CD14-positive monocyte (primary cell): ENCODE measurements around the gene MBD5. TPM values are rescaled to one million over a fixed set of nuclear protein-coding genes. Genes with fewer than 3 reads are reported as not detected.

Experiments
- DNase-seq, 3 donors: peaks; one replicate each; pipeline ENCODE4 v3.0.0-alpha.2; 2011 to 2022
- H2AFZ ChIP-seq: 2 replicates; pipeline ENCODE4 v1.6.0; 2012; ENCODE audit warnings: mild to moderate bottlenecking, low read depth, low read length, inconsistent platforms; ENCODE audit not compliant: insufficient read depth, poor library complexity, severe bottlenecking
- H3K27ac ChIP-seq, 2 donors: 1 replicate in 1 of 2; 2 replicates in 1 of 2; pipeline ENCODE4 v1.5.1; 2012 to 2013; ENCODE audit warnings: low read length in 2 of 2, control low read depth in 1 of 2, inconsistent platforms in 1 of 2, low read depth in 1 of 2, mild to moderate bottlenecking in 1 of 2
- H3K27me3 ChIP-seq, 2 donors: one replicate each; pipeline versions ENCODE4 v1.6.0 to v1.6.1; 2011 to 2013; ENCODE audit warnings: low read length in 2 of 2; ENCODE audit not compliant: control insufficient read depth in 2 of 2, insufficient read depth in 2 of 2
- H3K36me3 ChIP-seq, 2 donors: replicated peaks in 1 of 2; 1 replicate in 1 of 2; 2 replicates in 1 of 2; pipeline versions ENCODE4 v1.5.1 to v1.6.1; 2012 to 2013; ENCODE audit warnings: low read length in 2 of 2, control low read depth in 1 of 2, inconsistent platforms in 1 of 2, mild to moderate bottlenecking in 1 of 2; ENCODE audit not compliant: insufficient read depth in 2 of 2, control insufficient read depth in 1 of 2
- H3K4me1 ChIP-seq, 2 donors: 1 replicate in 1 of 2; 2 replicates in 1 of 2; pipeline versions ENCODE4 v1.5.1 to v1.6.1; 2012 to 2013; ENCODE audit warnings: low read length in 2 of 2, control low read depth in 1 of 2, inconsistent platforms in 1 of 2, mild to moderate bottlenecking in 1 of 2, moderate library complexity in 1 of 2; ENCODE audit not compliant: insufficient read depth in 2 of 2, control insufficient read depth in 1 of 2
- H3K4me2 ChIP-seq: replicated peaks from 2 replicates; pipeline ENCODE3; 2012; ENCODE audit warnings: low read length, moderate library complexity, mild to moderate bottlenecking; ENCODE audit not compliant: poor library complexity, severe bottlenecking; ENCODE audit errors: extremely low read depth
- H3K4me3 ChIP-seq, 3 experiments: fragments of 200-600 bp in 1 of 3; sonication (generic) in 1 of 3; replicated peaks in 1 of 3; 1 replicate in 2 of 3; 2 replicates in 1 of 3; pipeline ENCODE4 v1.5.1; 2011 to 2013; ENCODE audit warnings: low read length in 3 of 3, mild to moderate bottlenecking in 3 of 3, control low read depth in 2 of 3, low read depth in 2 of 3, inconsistent platforms in 1 of 3, moderate library complexity in 1 of 3
- H3K79me2 ChIP-seq: 2 replicates; pipeline ENCODE4 v1.6.0; 2012; ENCODE audit warnings: mild to moderate bottlenecking, control low read depth, inconsistent platforms, low read length, moderate library complexity; ENCODE audit not compliant: insufficient read depth
- H3K9ac ChIP-seq: 2 replicates; pipeline ENCODE4 v1.6.0; 2017; ENCODE audit warnings: low read length, mild to moderate bottlenecking; ENCODE audit not compliant: insufficient read depth, poor library complexity, severe bottlenecking
- H3K9me3 ChIP-seq, 2 donors: replicated peaks in 1 of 2; 1 replicate in 1 of 2; 2 replicates in 1 of 2; pipeline versions ENCODE4 v1.5.1 to v1.6.1; 2012 to 2013; ENCODE audit warnings: low read length in 2 of 2, control low read depth in 1 of 2; ENCODE audit not compliant: control insufficient read depth in 1 of 2, insufficient read depth in 1 of 2
- H4K20me1 ChIP-seq: 2 replicates; pipeline ENCODE4 v1.6.0; 2012; ENCODE audit warnings: mild to moderate bottlenecking, low read length, control low read depth, moderate library complexity; ENCODE audit not compliant: insufficient read depth
- H3K27ac Mint-ChIP-seq, 7 donors: one replicate each; pipeline ENCODE4 v1.8.0; 2020; ENCODE audit warnings: mild to moderate bottlenecking in 7 of 7, mixed read lengths in 7 of 7, moderate library complexity in 6 of 7, inconsistent platforms in 2 of 7
- H3K27me3 Mint-ChIP-seq, 3 donors: one replicate each; pipeline ENCODE4 v1.8.0; 2021 to 2022; ENCODE audit warnings: low read depth in 3 of 3, mild to moderate bottlenecking in 3 of 3, mixed read lengths in 3 of 3, moderate library complexity in 3 of 3, inconsistent platforms in 1 of 3
- H3K36me3 Mint-ChIP-seq, 2 donors: one replicate each; pipeline ENCODE4 v1.8.0; 2020; ENCODE audit warnings: mixed read lengths in 2 of 2, inconsistent platforms in 1 of 2, mild to moderate bottlenecking in 1 of 2
- H3K4me1 Mint-ChIP-seq: one replicate; pipeline ENCODE4 v1.8.0; 2020; ENCODE audit warnings: mild to moderate bottlenecking, mixed read lengths
- H3K4me3 Mint-ChIP-seq, 2 donors: one replicate each; pipeline ENCODE4 v1.8.0; 2020; ENCODE audit warnings: mild to moderate bottlenecking in 2 of 2, mixed read lengths in 2 of 2, moderate library complexity in 1 of 2
- H3K9me3 Mint-ChIP-seq, 7 donors: one replicate each; pipeline ENCODE4 v1.8.0; 2020 to 2022; ENCODE audit warnings: mixed read lengths in 7 of 7, mild to moderate bottlenecking in 6 of 7, moderate library complexity in 6 of 7, inconsistent platforms in 2 of 7
- CTCF ChIP-seq: fragments of 200-600 bp; IDR thresholded peaks from one replicate; pipeline ENCODE4 v1.8.0; 2022; ENCODE audit warnings: antibody characterized with exemption, mild to moderate bottlenecking
- WGBS: methylation state at CpG from one replicate; pipeline ENCODE4 v1.1.5; 2013; ENCODE audit warnings: missing lambda C conversion rate; ENCODE audit not compliant: insufficient coverage; 5-methylcytosine and 5-hydroxymethylcytosine counted together
- intact Hi-C, 2 donors: fragments of 100-400 bp; cut with micrococcal nuclease; formaldehyde crosslinking; loops; one replicate each; pipeline versions ENCODE4 v1.15.0 to v1.15.1; 2023
- polyA plus RNA-seq, 3 donors: library from polyadenylated mRNA; depleted of rRNA in 1 of 3; unstranded in 2 of 3; stranded (reverse) in 1 of 3; fragments of 300-500 nt in 2 of 3; fragments of >200 nt in 1 of 3; fragmentation: Illumina TruSeq in 2 of 3; gene quantifications; 1 replicate in 2 of 3; 2 replicates in 1 of 3; pipeline ENCODE4 v1.2.3, GENCODE V29; 2012 to 2021

The MBD5 gene
- polyA plus RNA-seq, 3 donors, result 2.3 to 5.7 (median 3.5) TPM

GRCh38 chr2:148533004-148533403 lies 512.1 kb downstream of the MBD5 start:
- H2AFZ ChIP-seq, result no peak overlapping the region
- H4K20me1 ChIP-seq, result no peaks in the 10 kb centered on the region
- H3K36me3 ChIP-seq, result no peaks in the 10 kb centered on the region
- H3K4me1 ChIP-seq, result peaks cover 11 to 13% of the 10 kb centered on the region in 2 donors
- no peak for DNase-seq
- Mint-ChIP-seq H3K36me3 (no peaks in the 10 kb centered on the region), H3K4me3 (no peak overlapping the region), H3K9me3 (no peaks in the 10 kb centered on the region), H3K27ac (no peak overlapping the region), H3K27me3 (peaks cover 0 to 6% (median 1%) of the 10 kb centered on the region in 3 donors), H3K4me1 (peaks cover 16% of the 10 kb centered on the region)
- no peak overlapping the region for H3K4me3 ChIP-seq
- 98% methylated on average over 6 of the region's 8 CpGs for WGBS
- H3K27ac ChIP-seq, result no peak overlapping the region
- no peak overlapping the region for H3K9ac ChIP-seq
- intact Hi-C loops, result no loop called here
- H3K4me2 ChIP-seq, result no peak overlapping the region
- no peaks in the 10 kb centered on the region for H3K79me2 ChIP-seq
- no peak for TF ChIP-seq CTCF
- no peaks in the 10 kb centered on the region for H3K9me3 ChIP-seq
- H3K27me3 ChIP-seq, result no peaks in the 10 kb centered on the region

GRCh38 chr2:148533685-148534084 lies 512.8 kb downstream of the MBD5 start:
- H3K9me3 ChIP-seq, result no peaks in the 10 kb centered on the region
- H3K4me3 ChIP-seq, result no peak overlapping the region
- no peaks in the 10 kb centered on the region for H3K36me3 ChIP-seq
- H3K9ac ChIP-seq, result no peak overlapping the region
- intact Hi-C loops, result no loop called here
- H3K79me2 ChIP-seq, result no peaks in the 10 kb centered on the region
- no peak for TF ChIP-seq CTCF
- no peaks in the 10 kb centered on the region for H3K27me3 ChIP-seq
- no peak overlapping the region for H3K4me2 ChIP-seq
- no peaks in the 10 kb centered on the region for H3K9me3 Mint-ChIP-seq
- H2AFZ ChIP-seq, result no peak overlapping the region
- no peaks in the 10 kb centered on the region for H3K36me3 Mint-ChIP-seq
- H3K4me1 Mint-ChIP-seq, result peaks cover 21% of the 10 kb centered on the region
- H3K27me3 Mint-ChIP-seq, result peaks cover 0 to 6% (median 1%) of the 10 kb centered on the region in 3 donors
- DNase-seq, result no peak
- H3K27ac ChIP-seq, result no peak overlapping the region
- H3K4me1 ChIP-seq, result peaks cover 11 to 13% of the 10 kb centered on the region in 2 donors
- H4K20me1 ChIP-seq, result no peaks in the 10 kb centered on the region
- H3K27ac Mint-ChIP-seq, result peak overlapping the region in 1 of 7 donors; percentile 72
- WGBS, result 67% methylated on average over 2 of the region's 3 CpGs
- no peak overlapping the region for H3K4me3 Mint-ChIP-seq
